HepG2 (cell line): Measurements from ENCODE around the gene CYBC1. TPM values are rescaled to one million over a fixed set of nuclear protein-coding genes. Genes with fewer than 3 reads are reported as not detected.

Experiments used
- AGO1 ChIP-seq: fragments of 200-400 bp; formaldehyde crosslinking; IDR thresholded peaks from 2 replicates; pipeline ENCODE4 v1.6.1; 2017; ENCODE audit warnings: mild to moderate bottlenecking, low read depth, low read length, moderate library complexity; ENCODE audit not compliant: poor library complexity, severe bottlenecking
- ARHGAP35 ChIP-seq: sonication (generic); formaldehyde crosslinking; IDR thresholded peaks from 2 replicates; pipeline ENCODE4 v1.9.0; 2022; ENCODE audit warnings: mild to moderate bottlenecking, inconsistent platforms, moderate library complexity, missing genetic modification reagents, borderline replicate concordance
- CBX1 ChIP-seq: IDR thresholded peaks from one replicate; pipeline ENCODE4 v1.6.1; 2016; ENCODE audit warnings: antibody characterized with exemption, low read depth
- CTCF ChIP-seq: sonication (generic); formaldehyde crosslinking; IDR thresholded peaks from 2 replicates; pipeline ENCODE4 v1.5.0; 2020; ENCODE audit warnings: mild to moderate bottlenecking, missing genetic modification reagents, moderate library complexity
- GABPB1 ChIP-seq: IDR thresholded peaks from 2 replicates; pipeline ENCODE4 v1.6.1; 2016; ENCODE audit warnings: mild to moderate bottlenecking, missing genetic modification reagents, moderate library complexity, missing compliant biosample characterization
- KDM5A ChIP-seq: fragments of 200-600 bp; sonication (generic); IDR thresholded peaks from 2 replicates; pipeline ENCODE4 v1.7.0; 2018; ENCODE audit warnings: antibody characterized with exemption, mild to moderate bottlenecking, low read length, borderline replicate concordance
- KLF12 ChIP-seq: sonication (generic); formaldehyde crosslinking; IDR thresholded peaks from 2 replicates; pipeline ENCODE4 v1.4.0; 2020; ENCODE audit warnings: missing genetic modification reagents, borderline replicate concordance
- NFE2 ChIP-seq: sonication (generic); formaldehyde crosslinking; IDR thresholded peaks from 2 replicates; pipeline ENCODE4 v1.4.0; 2020; ENCODE audit warnings: missing genetic modification reagents
- PCBP2 ChIP-seq: fragments of 200-400 bp; formaldehyde crosslinking; optimal IDR thresholded peaks from 2 replicates; pipeline ENCODE3; 2018; ENCODE audit warnings: low read length, low read depth; ENCODE audit not compliant: poor library complexity, severe bottlenecking
- RBM39 ChIP-seq: fragments of 200-400 bp; formaldehyde crosslinking; IDR thresholded peaks from one replicate; pipeline ENCODE4 v1.6.1; 2018; ENCODE audit warnings: antibody characterized with exemption, mild to moderate bottlenecking, low read depth, low read length; ENCODE audit not compliant: poor library complexity, severe bottlenecking
- STAT6 ChIP-seq: sonication (generic); formaldehyde crosslinking; IDR thresholded peaks from 2 replicates; pipeline ENCODE4 v1.4.0; 2020; ENCODE audit warnings: missing genetic modification reagents, mild to moderate bottlenecking, borderline replicate concordance
- ZBTB42 ChIP-seq: sonication (generic); formaldehyde crosslinking; IDR thresholded peaks from 2 replicates; pipeline ENCODE4 v1.5.0; 2020; ENCODE audit warnings: mild to moderate bottlenecking, missing genetic modification reagents
- ZNF251 ChIP-seq: sonication (generic); formaldehyde crosslinking; IDR thresholded peaks from 2 replicates; pipeline ENCODE4 v1.9.0; 2021; ENCODE audit warnings: mild to moderate bottlenecking, missing genetic modification reagents
- ZNF3 ChIP-seq: IDR thresholded peaks from 2 replicates; pipeline ENCODE4 v1.7.0; 2017; ENCODE audit warnings: inconsistent platforms
- ZNF547 ChIP-seq: sonication (generic); formaldehyde crosslinking; IDR thresholded peaks from 2 replicates; pipeline ENCODE4 v1.5.1; 2020; ENCODE audit warnings: mild to moderate bottlenecking, missing genetic modification reagents
- ZZZ3 ChIP-seq: sonication (generic); formaldehyde crosslinking; IDR thresholded peaks from 2 replicates; pipeline ENCODE4 v1.4.0; 2020; ENCODE audit warnings: missing genetic modification reagents, mild to moderate bottlenecking, borderline replicate concordance
- polyA plus RNA-seq, 8 experiments: library from polyadenylated mRNA; depleted of rRNA in 3 of 8; stranded (reverse) in 7 of 8; unstranded in 1 of 8; fragments of >200 nt; fragmentation: Illumina TruSeq in 4 of 8; extraction: Trizol in 4 of 8; gene quantifications; 2 replicates each; pipeline versions ENCODE4 v1.2.1 to v1.2.3, GENCODE V29; 2011 to 2016; ENCODE audit warnings: low read depth in 4 of 8, missing spikeins in 1 of 8, mixed read lengths in 1 of 8; ENCODE audit not compliant: insufficient read depth in 1 of 8
- total RNA-seq, 5 experiments: library from RNA; depleted of rRNA; stranded (reverse); fragments of >200 nt; fragmentation: Illumina TruSeq; extraction: Trizol; gene quantifications; 2 replicates each; pipeline ENCODE4 v1.2.3, GENCODE V29; 2016; ENCODE audit warnings: low read depth in 1 of 5
- TF ChIP-seq, protein P1 (sequence below): sonication (generic); formaldehyde crosslinking; IDR thresholded peaks from 2 replicates; pipeline ENCODE4 v1.4.0; 2020; ENCODE audit warnings: missing genetic modification reagents
- TF ChIP-seq, protein P2 (sequence below): sonication (generic); formaldehyde crosslinking; IDR thresholded peaks from 2 replicates; pipeline ENCODE4 v1.9.0; 2022; ENCODE audit warnings: low read depth, missing genetic modification reagents

CYBC1 gene
- total and polyA plus RNA-seq, 2 of the 13 experiments (the other 11 are each of a cell fraction or from before 2014, with no cell fraction given): 43.4 to 44.1 TPM

GRCh38 chr17:82494236-82495055, 43.9 kb upstream of the CYBC1 start (continued):
- peak; percentile 72 for TF ChIP-seq KLF12 (CRISPR knock-in tag)
- TF ChIP-seq, protein P1, sequence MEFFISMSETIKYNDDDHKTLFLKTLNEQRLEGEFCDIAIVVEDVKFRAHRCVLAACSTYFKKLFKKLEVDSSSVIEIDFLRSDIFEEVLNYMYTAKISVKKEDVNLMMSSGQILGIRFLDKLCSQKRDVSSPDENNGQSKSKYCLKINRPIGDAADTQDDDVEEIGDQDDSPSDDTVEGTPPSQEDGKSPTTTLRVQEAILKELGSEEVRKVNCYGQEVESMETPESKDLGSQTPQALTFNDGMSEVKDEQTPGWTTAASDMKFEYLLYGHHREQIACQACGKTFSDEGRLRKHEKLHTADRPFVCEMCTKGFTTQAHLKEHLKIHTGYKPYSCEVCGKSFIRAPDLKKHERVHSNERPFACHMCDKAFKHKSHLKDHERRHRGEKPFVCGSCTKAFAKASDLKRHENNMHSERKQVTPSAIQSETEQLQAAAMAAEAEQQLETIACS (CRISPR knock-in tag): no peak
- TF ChIP-seq STAT6 (CRISPR knock-in tag): peak; percentile 85
- peak; percentile 97 for TF ChIP-seq CBX1
- TF ChIP-seq NFE2 (CRISPR knock-in tag): no peak
- TF ChIP-seq PCBP2: no peak
- peak; percentile 50; the same call in 1 of the 2 replicates for TF ChIP-seq ZNF547 (CRISPR knock-in tag)
- TF ChIP-seq ARHGAP35: peak; percentile 80
- TF ChIP-seq GABPB1 (CRISPR knock-in tag): peak; percentile 75
- TF ChIP-seq KDM5A: peak; percentile 28; the same call in 1 of the 2 replicates
- no peak for TF ChIP-seq ZNF251 (CRISPR knock-in tag)
- no peak for TF ChIP-seq ZBTB42 (CRISPR knock-in tag)
- TF ChIP-seq CTCF (CRISPR knock-in tag): peak; percentile 99
- TF ChIP-seq RBM39: peak; percentile 89
- TF ChIP-seq, protein P2, sequence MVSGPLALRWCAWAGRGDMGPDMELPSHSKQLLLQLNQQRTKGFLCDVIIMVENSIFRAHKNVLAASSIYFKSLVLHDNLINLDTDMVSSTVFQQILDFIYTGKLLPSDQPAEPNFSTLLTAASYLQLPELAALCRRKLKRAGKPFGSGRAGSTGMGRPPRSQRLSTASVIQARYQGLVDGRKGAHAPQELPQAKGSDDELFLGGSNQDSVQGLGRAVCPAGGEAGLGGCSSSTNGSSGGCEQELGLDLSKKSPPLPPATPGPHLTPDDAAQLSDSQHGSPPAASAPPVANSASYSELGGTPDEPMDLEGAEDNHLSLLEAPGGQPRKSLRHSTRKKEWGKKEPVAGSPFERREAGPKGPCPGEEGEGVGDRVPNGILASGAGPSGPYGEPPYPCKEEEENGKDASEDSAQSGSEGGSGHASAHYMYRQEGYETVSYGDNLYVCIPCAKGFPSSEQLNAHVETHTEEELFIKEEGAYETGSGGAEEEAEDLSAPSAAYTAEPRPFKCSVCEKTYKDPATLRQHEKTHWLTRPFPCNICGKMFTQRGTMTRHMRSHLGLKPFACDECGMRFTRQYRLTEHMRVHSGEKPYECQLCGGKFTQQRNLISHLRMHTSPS (CRISPR knock-in tag): peak; percentile 89
- TF ChIP-seq ZZZ3 (CRISPR knock-in tag): no peak
- no peak; the same call in 1 of the 2 replicates for TF ChIP-seq ZNF3 (CRISPR knock-in tag)
- no peak for TF ChIP-seq AGO1
